ENCODE measurements around the gene COL4A1.

- TF ChIP-seq GABPA (IDR thresholded peaks at IDR 0.05; ENCODE audit: low read depth): no peak
- no peak for TF ChIP-seq CTCF (IDR thresholded peaks at IDR 0.05; ENCODE audit: insufficient read depth, low read length)
These were observed 207.0 kb downstream of the COL4A1 start for GRCh38 chr13:110099922-110100321.
